ENCODE results near the gene TNFSF15. TPM values are rescaled to one million over a fixed set of nuclear protein-coding genes. Genes with fewer than 3 reads are reported as not detected.

The TNFSF15 gene
- total RNA-seq, 1 donor: under 0.01 TPM

DNA sequence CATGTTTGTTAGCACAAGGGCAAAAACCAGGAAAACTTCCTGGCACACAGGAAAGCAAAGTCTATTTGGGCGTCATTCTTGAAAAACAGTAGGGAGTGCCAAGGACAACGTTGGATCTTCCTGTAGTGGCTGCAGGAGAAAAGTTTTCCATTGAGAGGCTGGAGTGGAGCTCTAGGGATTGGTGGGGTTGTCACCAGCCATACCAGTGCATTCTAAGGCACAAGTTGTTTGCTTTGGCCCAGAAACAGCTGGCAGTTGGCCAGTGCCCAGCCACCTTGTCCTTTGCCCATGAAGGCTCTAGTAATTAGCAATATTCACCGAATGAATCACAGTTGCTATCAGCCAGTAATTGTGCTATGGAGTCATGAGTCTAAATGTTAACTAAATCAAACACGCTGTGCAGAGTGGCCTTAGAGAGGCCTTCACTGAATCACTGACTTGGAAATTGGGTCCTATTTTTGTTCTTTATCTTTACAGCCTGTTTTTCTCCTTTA lies 26.4 kb downstream of the TNFSF15 start:
- peak; percentile 73 for DNase-seq (ENCODE audit: insufficient read length, low spot score, missing footprints)
- H3K27me3 ChIP-seq (ENCODE audit: insufficient read depth, low read length): peaks cover 14% of the 10 kb centered on the region
- TF ChIP-seq, protein P1, sequence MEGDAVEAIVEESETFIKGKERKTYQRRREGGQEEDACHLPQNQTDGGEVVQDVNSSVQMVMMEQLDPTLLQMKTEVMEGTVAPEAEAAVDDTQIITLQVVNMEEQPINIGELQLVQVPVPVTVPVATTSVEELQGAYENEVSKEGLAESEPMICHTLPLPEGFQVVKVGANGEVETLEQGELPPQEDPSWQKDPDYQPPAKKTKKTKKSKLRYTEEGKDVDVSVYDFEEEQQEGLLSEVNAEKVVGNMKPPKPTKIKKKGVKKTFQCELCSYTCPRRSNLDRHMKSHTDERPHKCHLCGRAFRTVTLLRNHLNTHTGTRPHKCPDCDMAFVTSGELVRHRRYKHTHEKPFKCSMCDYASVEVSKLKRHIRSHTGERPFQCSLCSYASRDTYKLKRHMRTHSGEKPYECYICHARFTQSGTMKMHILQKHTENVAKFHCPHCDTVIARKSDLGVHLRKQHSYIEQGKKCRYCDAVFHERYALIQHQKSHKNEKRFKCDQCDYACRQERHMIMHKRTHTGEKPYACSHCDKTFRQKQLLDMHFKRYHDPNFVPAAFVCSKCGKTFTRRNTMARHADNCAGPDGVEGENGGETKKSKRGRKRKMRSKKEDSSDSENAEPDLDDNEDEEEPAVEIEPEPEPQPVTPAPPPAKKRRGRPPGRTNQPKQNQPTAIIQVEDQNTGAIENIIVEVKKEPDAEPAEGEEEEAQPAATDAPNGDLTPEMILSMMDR (IDR thresholded peaks at IDR 0.05; ENCODE audit: extremely low read depth, low read depth, low read length): no peak

DNA sequence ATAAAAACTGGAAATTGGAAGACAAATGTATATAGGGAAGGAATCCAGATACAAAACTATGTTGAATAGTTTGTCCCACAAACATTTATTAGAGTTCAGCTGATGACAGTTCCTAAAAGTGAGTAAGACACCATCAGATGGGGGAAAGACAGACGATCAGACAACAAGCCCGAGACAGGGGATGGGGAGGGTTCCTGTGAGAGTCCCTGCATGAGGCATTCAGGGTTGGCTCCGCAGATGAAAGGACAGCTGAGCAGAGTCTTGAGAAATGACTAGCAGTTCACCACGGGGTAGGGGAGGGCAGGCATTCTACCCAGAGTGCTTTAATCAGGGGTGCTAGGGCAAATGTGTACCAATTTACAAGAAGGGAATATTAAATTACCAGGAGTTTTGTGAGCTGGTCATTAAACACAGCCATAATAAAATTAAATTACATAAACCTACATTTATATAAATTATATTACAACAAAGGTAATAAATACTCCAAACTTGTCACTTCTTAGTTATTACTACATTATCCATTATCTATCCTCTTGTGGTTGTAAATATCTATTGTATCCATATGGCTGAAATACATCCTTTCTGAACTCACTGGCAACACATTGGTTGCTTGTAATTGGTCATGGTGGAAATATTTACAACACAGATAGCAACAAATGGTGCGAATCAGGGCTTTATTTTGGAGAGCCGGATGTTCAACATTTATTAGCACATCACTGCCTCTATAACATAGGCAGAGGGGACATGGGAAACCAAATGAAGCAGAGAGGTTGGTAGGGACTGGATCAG lies 27.8 kb downstream of the TNFSF15 start:
- no peak overlapping the region for H2AFZ ChIP-seq (ENCODE audit: low read length)
- DNase-seq (ENCODE audit: insufficient read length, low spot score, missing footprints): peak; percentile 62
- TF ChIP-seq, protein P1 (IDR thresholded peaks at IDR 0.05; ENCODE audit: extremely low read depth, low read depth, low read length): no peak
- no peak overlapping the region for H3K4me3 ChIP-seq (ENCODE audit: insufficient read depth, low read length)
- H3K36me3 ChIP-seq (ENCODE audit: insufficient read depth, low read length): no peaks in the 10 kb centered on the region
- peaks cover 15% of the 10 kb centered on the region for H3K4me1 ChIP-seq (ENCODE audit: insufficient read depth, low read length)
- H3K4me2 ChIP-seq (ENCODE audit: insufficient read depth, low read length): no peak overlapping the region
- no peaks in the 10 kb centered on the region for H3K9me3 ChIP-seq (ENCODE audit: low read depth, low read length)
- no peak overlapping the region for H3K27ac ChIP-seq (ENCODE audit: low read depth, low read length)
- no peaks in the 10 kb centered on the region for H4K20me1 ChIP-seq (ENCODE audit: insufficient read depth, low read length)
- no peaks in the 10 kb centered on the region for H3K79me2 ChIP-seq (ENCODE audit: insufficient read depth, low read length)
- H3K27me3 ChIP-seq (ENCODE audit: insufficient read depth, low read length): peaks cover 13% of the 10 kb centered on the region

More for the DNA sequence above, 26.4 kb downstream of the TNFSF15 start:
- H3K79me2 ChIP-seq (ENCODE audit: insufficient read depth, low read length): no peaks in the 10 kb centered on the region
- H3K4me1 ChIP-seq (ENCODE audit: insufficient read depth, low read length): peaks cover 15% of the 10 kb centered on the region
- H3K9me3 ChIP-seq (ENCODE audit: low read depth, low read length): no peaks in the 10 kb centered on the region
- H3K4me3 ChIP-seq (ENCODE audit: insufficient read depth, low read length): no peak overlapping the region
- H4K20me1 ChIP-seq (ENCODE audit: insufficient read depth, low read length): no peaks in the 10 kb centered on the region
- H2AFZ ChIP-seq (ENCODE audit: low read length): no peak overlapping the region
- H3K4me2 ChIP-seq (ENCODE audit: insufficient read depth, low read length): peak overlapping the region; percentile 14
- H3K27ac ChIP-seq (ENCODE audit: low read depth, low read length): no peak overlapping the region
- no peaks in the 10 kb centered on the region for H3K36me3 ChIP-seq (ENCODE audit: insufficient read depth, low read length)

DNA sequence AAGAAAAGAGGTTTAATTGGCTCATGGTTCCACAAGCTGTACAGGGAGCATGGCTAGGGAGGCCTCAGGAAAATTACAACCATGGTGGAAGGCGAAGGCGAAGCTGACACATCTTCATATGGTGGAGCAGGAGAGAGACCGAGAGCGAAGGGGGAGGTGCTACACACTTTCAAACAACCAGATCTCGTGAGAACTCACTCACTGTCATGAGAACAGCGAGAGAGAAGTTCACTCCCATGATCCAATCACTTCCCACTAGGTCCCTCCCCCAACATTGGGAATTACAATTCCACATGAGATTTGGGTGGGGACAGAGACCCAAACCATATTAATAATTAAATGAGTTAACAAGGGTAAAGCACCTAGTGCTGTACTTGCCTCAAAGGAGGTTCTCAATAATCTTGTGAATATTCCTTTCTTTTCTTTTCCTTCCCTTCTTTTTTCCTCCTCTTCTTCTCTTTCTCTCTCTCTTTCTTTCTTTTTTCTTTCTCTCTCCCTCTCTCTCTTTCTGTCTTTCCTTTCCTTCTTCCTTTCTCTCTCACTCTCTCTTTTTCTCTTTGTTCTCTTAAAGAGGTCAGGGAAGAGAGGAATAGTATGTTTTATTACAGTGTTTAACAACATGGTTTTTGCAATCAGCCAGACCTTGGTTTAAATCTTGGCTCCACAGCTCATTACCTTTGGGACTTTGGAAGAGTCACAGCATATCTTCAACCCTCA lies 29.0 kb downstream of the TNFSF15 start:
- H3K4me2 ChIP-seq (ENCODE audit: insufficient read depth, low read length): no peak overlapping the region
- H3K27me3 ChIP-seq (ENCODE audit: insufficient read depth, low read length): peaks cover 11% of the 10 kb centered on the region
- H3K36me3 ChIP-seq (ENCODE audit: insufficient read depth, low read length): no peaks in the 10 kb centered on the region
- peaks cover 15% of the 10 kb centered on the region for H3K4me1 ChIP-seq (ENCODE audit: insufficient read depth, low read length)
- no peak for DNase-seq (ENCODE audit: insufficient read length, low spot score, missing footprints)
- no peaks in the 10 kb centered on the region for H3K79me2 ChIP-seq (ENCODE audit: insufficient read depth, low read length)
- no peaks in the 10 kb centered on the region for H4K20me1 ChIP-seq (ENCODE audit: insufficient read depth, low read length)
- no peak overlapping the region for H3K27ac ChIP-seq (ENCODE audit: low read depth, low read length)
- H3K9me3 ChIP-seq (ENCODE audit: low read depth, low read length): no peaks in the 10 kb centered on the region
- TF ChIP-seq, protein P1 (IDR thresholded peaks at IDR 0.05; ENCODE audit: extremely low read depth, low read depth, low read length): no peak
- no peak overlapping the region for H2AFZ ChIP-seq (ENCODE audit: low read length)
- H3K4me3 ChIP-seq (ENCODE audit: insufficient read depth, low read length): no peak overlapping the region

DNA sequence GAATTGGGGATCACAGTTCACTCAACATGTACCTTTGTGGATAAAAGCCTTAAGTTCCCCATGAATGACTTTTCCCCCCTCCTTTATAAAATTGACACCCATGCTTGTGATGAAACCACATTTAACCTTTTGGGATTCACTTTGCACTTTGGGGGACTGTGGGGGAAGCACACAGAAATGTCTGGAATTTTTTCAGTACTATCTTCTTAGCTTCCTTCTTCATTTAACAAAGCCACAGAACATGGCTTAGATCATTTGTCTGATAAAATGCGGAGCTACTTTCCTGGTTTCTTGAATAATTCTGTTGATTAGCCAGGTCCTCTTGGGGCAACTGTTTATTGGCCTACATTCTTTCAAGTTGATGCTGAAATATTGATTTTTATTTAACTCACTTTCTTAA lies 29.9 kb downstream of the TNFSF15 start:
- no peak overlapping the region for H3K4me2 ChIP-seq (ENCODE audit: insufficient read depth, low read length)
- peaks cover 11% of the 10 kb centered on the region for H3K27me3 ChIP-seq (ENCODE audit: insufficient read depth, low read length)
- no peaks in the 10 kb centered on the region for H3K9me3 ChIP-seq (ENCODE audit: low read depth, low read length)
- no peak for DNase-seq (ENCODE audit: insufficient read length, low spot score, missing footprints)
- no peak overlapping the region for H2AFZ ChIP-seq (ENCODE audit: low read length)
- H3K27ac ChIP-seq (ENCODE audit: low read depth, low read length): no peak overlapping the region
- no peaks in the 10 kb centered on the region for H3K36me3 ChIP-seq (ENCODE audit: insufficient read depth, low read length)
- H3K4me1 ChIP-seq (ENCODE audit: insufficient read depth, low read length): peaks cover 15% of the 10 kb centered on the region
- no peaks in the 10 kb centered on the region for H4K20me1 ChIP-seq (ENCODE audit: insufficient read depth, low read length)
- H3K79me2 ChIP-seq (ENCODE audit: insufficient read depth, low read length): no peaks in the 10 kb centered on the region
- H3K4me3 ChIP-seq (ENCODE audit: insufficient read depth, low read length): no peak overlapping the region
- TF ChIP-seq, protein P1 (IDR thresholded peaks at IDR 0.05; ENCODE audit: extremely low read depth, low read depth, low read length): no peak

Measured in osteoblast (primary cell).